GM23338 (cell line): ENCODE results near the gene SNCB. TPM values are rescaled to one million over a fixed set of nuclear protein-coding genes. Genes with fewer than 3 reads are reported as not detected.

Experiments
- ATAC-seq: fragments of 200-7000 bp; cut with Tn5 transposase; 3 replicates; pipeline ENCODE4 v1.9.1; 2020
- DNase-seq: peaks from one replicate; pipeline ENCODE4 v3.0.0-alpha.2; 2015; ENCODE audit warnings: low spot score
- H2AFZ ChIP-seq: fragments of 200-600 bp; sonication (generic); 2 replicates; pipeline ENCODE4 v1.8.0; 2016; ENCODE audit warnings: antibody characterized with exemption, mild to moderate bottlenecking, moderate library complexity
- H3F3A ChIP-seq: fragments of 200-600 bp; sonication (generic); replicated peaks from 2 replicates; pipeline ENCODE4 v1.8.0; 2017; ENCODE audit warnings: antibody characterized with exemption, mixed run types, low read depth
- H3K27ac ChIP-seq: fragments of 200-600 bp; sonication (generic); 2 replicates; pipeline ENCODE4 v1.6.1; 2016; ENCODE audit warnings: low read depth
- H3K27me3 ChIP-seq: fragments of 200-600 bp; sonication (generic); 2 replicates; pipeline ENCODE4 v1.8.0; 2016; ENCODE audit warnings: mild to moderate bottlenecking, mixed run types, moderate library complexity; ENCODE audit not compliant: insufficient read depth
- H3K36me3 ChIP-seq: fragments of 200-600 bp; sonication (generic); 2 replicates; pipeline ENCODE4 v1.8.0; 2016; ENCODE audit warnings: mild to moderate bottlenecking; ENCODE audit not compliant: insufficient read depth
- H3K4me1 ChIP-seq: fragments of 200-600 bp; sonication (generic); 2 replicates; pipeline ENCODE4 v1.8.0; 2016; ENCODE audit warnings: mild to moderate bottlenecking, moderate library complexity; ENCODE audit not compliant: insufficient read depth
- H3K4me2 ChIP-seq: fragments of 200-600 bp; sonication (generic); 2 replicates; pipeline ENCODE4 v1.7.1; 2017; ENCODE audit warnings: mixed run types
- H3K4me3 ChIP-seq: fragments of 200-600 bp; sonication (generic); 2 replicates; pipeline ENCODE4 v1.6.1; 2016; ENCODE audit warnings: mixed run types
- H3K79me2 ChIP-seq: fragments of 200-600 bp; sonication (generic); replicated peaks from 2 replicates; pipeline ENCODE4 v1.8.0; 2017; ENCODE audit warnings: mild to moderate bottlenecking; ENCODE audit not compliant: insufficient read depth
- H3K9me2 ChIP-seq: fragments of 200-600 bp; sonication (generic); 2 replicates; pipeline ENCODE4 v1.8.0; 2017; ENCODE audit not compliant: insufficient read depth
- H4K20me1 ChIP-seq: fragments of 200-600 bp; sonication (generic); replicated peaks from 2 replicates; pipeline ENCODE4 v1.8.0; 2017; ENCODE audit warnings: mild to moderate bottlenecking; ENCODE audit not compliant: insufficient read depth
- H3K27ac Mint-ChIP-seq: 2 replicates; pipeline ENCODE4 v1.8.0; 2020; ENCODE audit warnings: inconsistent platforms, mild to moderate bottlenecking, moderate library complexity, mixed read lengths
- H3K27me3 Mint-ChIP-seq: 3 replicates; pipeline ENCODE4 v1.8.0; 2022; ENCODE audit warnings: low read depth, mild to moderate bottlenecking, moderate library complexity, mixed read lengths, inconsistent platforms; ENCODE audit not compliant: insufficient read depth, poor library complexity
- H3K36me3 Mint-ChIP-seq: 3 replicates; pipeline ENCODE4 v1.8.0; 2021; ENCODE audit warnings: low read depth, mild to moderate bottlenecking, inconsistent platforms, moderate library complexity, mixed read lengths
- H3K4me1 Mint-ChIP-seq: 3 replicates; pipeline ENCODE4 v1.8.0; 2020; ENCODE audit warnings: mild to moderate bottlenecking, inconsistent platforms, mixed read lengths
- H3K4me3 Mint-ChIP-seq: 3 replicates; pipeline ENCODE4 v1.8.0; 2021; ENCODE audit warnings: moderate library complexity, mild to moderate bottlenecking, inconsistent platforms, mixed read lengths
- H3K9me3 Mint-ChIP-seq: 3 replicates; pipeline ENCODE4 v1.8.0; 2020; ENCODE audit warnings: moderate library complexity, mild to moderate bottlenecking, inconsistent platforms, mixed read lengths
- CREB1 ChIP-seq: fragments of 250-450 bp; sonication (Bioruptor Pico); IDR thresholded peaks from 2 replicates; pipeline ENCODE4 v1.5.0; 2020; ENCODE audit warnings: low read depth, mild to moderate bottlenecking, moderate library complexity
- NANOG ChIP-seq: IDR thresholded peaks from 2 replicates; pipeline ENCODE4 v1.6.1; 2016; ENCODE audit warnings: antibody characterized with exemption, borderline replicate concordance
- POLR2AphosphoS5 ChIP-seq: IDR thresholded peaks from 2 replicates; pipeline ENCODE4 v1.6.1; 2016; ENCODE audit warnings: antibody characterized with exemption, low read depth
- STAT1 ChIP-seq: IDR thresholded peaks from one replicate; pipeline ENCODE4 v1.6.1; 2016; ENCODE audit warnings: antibody characterized with exemption; ENCODE audit not compliant: unreplicated experiment
- ZNF114 ChIP-seq: fragments of 250-450 bp; sonication (Bioruptor Pico); IDR thresholded peaks from 2 replicates; pipeline ENCODE4 v1.5.0; 2020; ENCODE audit warnings: mild to moderate bottlenecking, moderate library complexity
- ZNF331 ChIP-seq: fragments of 250-450 bp; sonication (Bioruptor Pico); IDR thresholded peaks from 2 replicates; pipeline ENCODE4 v1.5.0; 2020; ENCODE audit warnings: low read depth, mild to moderate bottlenecking, moderate library complexity
- ZNF462 ChIP-seq: fragments of 250-450 bp; sonication (Bioruptor Pico); IDR thresholded peaks from 2 replicates; pipeline ENCODE4 v1.5.0; 2020; ENCODE audit warnings: mild to moderate bottlenecking, moderate library complexity
- polyA plus RNA-seq: library from polyadenylated mRNA; unstranded; fragments of >200 nt; fragmentation: Nextera tagmentation; extraction: Ambion mirVana; gene quantifications from 2 replicates; pipeline ENCODE4 v1.2.1, GENCODE V29; 2016
- total RNA-seq: library from RNA; depleted of rRNA; stranded (reverse); fragments of >200 nt; shearing (Covaris generic); gene quantifications from 2 replicates; pipeline ENCODE4 v1.2.3, GENCODE V29; 2014
- TF ChIP-seq, protein P1 (sequence below): IDR thresholded peaks from 2 replicates; pipeline ENCODE4 v1.6.1; 2016; ENCODE audit warnings: antibody characterized with exemption

The SNCB gene
- total and polyA plus RNA-seq, 2 experiments from 2014 or later = 3.6 to 13.5 TPM

- no peaks in the 10 kb centered on the region for H4K20me1 ChIP-seq
- no peaks in the 10 kb centered on the region; the same call in 1 of the 2 replicates for H3K4me1 ChIP-seq
- no peaks in the 10 kb centered on the region for H3K36me3 ChIP-seq
- Mint-ChIP-seq H3K4me1 (peaks cover 9% of the 10 kb centered on the region), H3K36me3 (no peaks in the 10 kb centered on the region), H3K27me3 (peaks cover 49% of the 10 kb centered on the region), H3K4me3 (peak overlapping the region; percentile 73), H3K9me3 (no peaks in the 10 kb centered on the region; the same call in 2 of the 3 replicates), H3K27ac (no peak overlapping the region)
- no peak overlapping the region for H3K27ac ChIP-seq
- no peak for TF ChIP-seq ZNF331 (CRISPR knock-in tag)
- TF ChIP-seq ZNF462 (CRISPR knock-in tag) = no peak
- TF ChIP-seq NANOG = no peak
- TF ChIP-seq, protein P1, sequence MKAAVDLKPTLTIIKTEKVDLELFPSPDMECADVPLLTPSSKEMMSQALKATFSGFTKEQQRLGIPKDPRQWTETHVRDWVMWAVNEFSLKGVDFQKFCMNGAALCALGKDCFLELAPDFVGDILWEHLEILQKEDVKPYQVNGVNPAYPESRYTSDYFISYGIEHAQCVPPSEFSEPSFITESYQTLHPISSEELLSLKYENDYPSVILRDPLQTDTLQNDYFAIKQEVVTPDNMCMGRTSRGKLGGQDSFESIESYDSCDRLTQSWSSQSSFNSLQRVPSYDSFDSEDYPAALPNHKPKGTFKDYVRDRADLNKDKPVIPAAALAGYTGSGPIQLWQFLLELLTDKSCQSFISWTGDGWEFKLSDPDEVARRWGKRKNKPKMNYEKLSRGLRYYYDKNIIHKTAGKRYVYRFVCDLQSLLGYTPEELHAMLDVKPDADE = no peak
- TF ChIP-seq POLR2AphosphoS5 = peak; percentile 35; the same call in 1 of the 2 replicates
- no peak for TF ChIP-seq ZNF114 (CRISPR knock-in tag)
- TF ChIP-seq STAT1 = no peak
- TF ChIP-seq CREB1 = no peak
- H3K4me3 ChIP-seq = peak overlapping the region; percentile 54
- ATAC-seq = peak; percentile 21
- H3F3A ChIP-seq = no peaks in the 10 kb centered on the region
- H3K4me2 ChIP-seq = peak overlapping the region; percentile 80
- H2AFZ ChIP-seq = peak overlapping the region; percentile 94
- no peaks in the 10 kb centered on the region for H3K9me2 ChIP-seq
- peaks cover 38% of the 10 kb centered on the region for H3K27me3 ChIP-seq
- DNase-seq = peak; percentile 75
- no peaks in the 10 kb centered on the region for H3K79me2 ChIP-seq
These were observed 9.9 kb downstream of the SNCB start for GRCh38 chr5:176620333-176620981.
